ENCODE results near the gene EML6.
A peak's percentile ranks its signal among the peaks of the same experiment; 100 is the strongest.
"Not testable (repeated sequence)": the region's sequence is repeated elsewhere in the genome, so short reads cannot be mapped to it uniquely, and the experiment has no call there.

Gene EML6

GRCh38 chr2:54806975-54807374 lies 83.5 kb downstream of the EML6 start:
- DNase-seq: no peak

DNA sequence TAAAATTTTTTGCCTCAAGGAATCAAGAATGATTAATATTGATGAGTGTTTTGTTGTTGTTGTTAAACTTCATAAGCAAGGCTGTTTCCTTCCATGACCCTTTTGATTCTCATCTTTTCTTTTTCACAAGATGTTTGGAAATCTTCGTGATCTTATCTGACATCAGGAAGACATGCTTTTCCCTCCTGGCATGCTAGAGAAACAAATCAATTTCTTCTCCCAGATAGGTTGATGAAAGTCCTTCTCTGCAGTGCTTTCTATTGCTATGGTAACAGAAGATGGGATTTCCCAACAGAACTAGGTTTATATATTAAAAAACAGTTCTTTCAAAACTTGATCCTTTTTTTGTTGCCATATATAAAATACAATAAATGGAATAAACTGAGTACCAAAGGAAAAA lies 85.2 kb downstream of the EML6 start:
- no peak for DNase-seq

GRCh38 chr2:54809819-54810218 lies 86.4 kb downstream of the EML6 start:
- DNase-seq: no peak

- no peak for DNase-seq
These were observed 86.8 kb downstream of the EML6 start for GRCh38 chr2:54810246-54810645.

DNA sequence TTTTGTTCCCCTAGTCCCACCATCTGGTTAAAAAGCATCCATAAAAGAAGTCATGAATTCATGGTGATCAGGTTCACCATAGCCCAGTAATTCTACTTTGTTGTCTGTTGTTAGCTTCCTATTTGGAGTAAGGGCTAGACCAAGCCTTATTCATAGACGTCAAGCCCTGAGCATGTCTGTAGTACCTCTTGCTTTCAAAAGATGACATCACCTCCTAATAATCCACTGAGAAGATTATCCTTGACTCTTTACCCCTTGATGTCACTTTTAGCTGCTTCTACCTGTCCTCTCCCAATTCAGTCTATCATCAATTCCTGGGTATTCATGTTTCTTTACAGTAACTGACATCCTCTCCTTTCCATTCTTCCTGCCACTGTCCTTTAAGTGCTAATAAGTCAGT lies 90.1 kb downstream of the EML6 start:
- DNase-seq: no peak

- no peak for DNase-seq
These were observed 91.1 kb downstream of the EML6 start for GRCh38 chr2:54814389-54815147.

DNA sequence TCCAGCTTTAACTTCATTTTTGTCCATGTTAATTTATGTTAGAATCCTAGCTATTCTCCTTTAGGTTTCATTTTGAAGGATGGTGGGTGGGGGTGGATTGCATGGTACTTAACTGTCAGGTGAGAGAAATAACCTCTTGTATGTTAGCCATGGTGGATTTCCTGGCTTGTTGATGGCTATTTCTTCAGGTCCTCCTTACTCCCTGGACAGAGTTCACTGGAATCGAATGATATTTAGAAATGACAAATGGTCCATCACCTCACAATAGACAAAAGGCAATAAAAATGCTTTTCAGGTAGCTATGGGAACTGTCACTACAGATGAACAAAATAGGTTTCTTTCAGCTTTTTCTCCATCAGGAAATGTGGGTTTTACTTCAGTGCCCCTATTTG lies 91.7 kb downstream of the EML6 start:
- DNase-seq: no peak

DNA sequence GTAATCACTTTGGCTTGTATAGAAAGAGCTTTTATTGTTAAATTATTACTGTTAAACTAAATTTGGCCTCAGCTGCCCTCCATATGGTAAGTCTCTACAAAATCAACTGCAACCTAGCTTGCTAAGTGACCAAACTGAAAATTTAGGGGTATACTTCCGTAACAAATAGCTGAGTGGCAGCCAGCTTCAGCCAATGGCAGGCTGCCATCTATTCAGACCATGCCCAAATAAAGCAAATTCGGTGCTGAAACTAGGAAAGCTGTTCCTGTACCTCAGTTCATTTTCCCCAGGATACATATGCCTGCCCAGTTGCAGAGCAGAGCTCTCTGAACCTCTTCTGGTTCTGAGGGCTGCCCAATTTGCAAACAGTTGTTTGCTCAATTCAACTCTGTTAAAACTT lies 94.8 kb downstream of the EML6 start:
- no peak for DNase-seq

- DNase-seq: no peak
These were observed 97.1 kb downstream of the EML6 start for GRCh38 chr2:54820558-54820957.

DNA sequence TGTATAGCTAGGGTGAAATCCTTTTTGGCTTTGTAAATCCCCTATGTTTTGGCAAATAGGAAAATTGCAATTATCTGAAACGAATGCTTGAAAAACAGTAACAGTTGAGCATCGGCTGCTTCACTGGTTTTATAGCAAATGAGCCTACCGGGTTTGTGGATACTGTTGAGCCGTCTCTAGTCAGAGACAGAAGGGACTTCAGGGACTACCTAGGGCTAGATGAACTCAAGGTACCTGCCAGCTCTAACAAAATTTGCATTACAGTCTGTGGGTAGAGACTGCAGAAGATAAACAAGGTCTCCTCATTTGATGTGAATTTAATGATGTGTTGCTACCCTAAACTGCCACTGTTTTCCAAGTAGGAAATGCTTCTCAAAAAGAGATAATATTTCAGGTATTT lies 101.1 kb downstream of the EML6 start:
- DNase-seq: no peak

DNA sequence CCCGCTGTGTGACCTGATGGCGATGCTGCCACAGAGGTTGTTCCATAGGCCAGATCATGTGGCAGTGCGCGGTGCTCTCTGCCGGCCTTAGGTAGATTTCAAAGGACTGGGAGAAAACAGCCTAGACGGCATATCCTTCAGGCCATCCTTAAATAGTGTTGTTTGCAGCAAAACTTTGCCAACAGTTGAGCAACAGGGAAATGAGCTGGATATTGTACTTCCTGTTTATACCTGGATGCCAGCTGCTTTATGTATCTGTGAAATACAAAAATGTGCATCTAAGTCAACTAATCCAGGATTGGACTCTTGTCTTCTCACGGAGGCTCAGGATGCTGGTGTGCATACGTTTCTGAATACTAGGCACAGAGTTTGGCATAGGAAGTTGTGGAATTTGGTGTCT lies 107.1 kb downstream of the EML6 start:
- no peak for DNase-seq

DNA sequence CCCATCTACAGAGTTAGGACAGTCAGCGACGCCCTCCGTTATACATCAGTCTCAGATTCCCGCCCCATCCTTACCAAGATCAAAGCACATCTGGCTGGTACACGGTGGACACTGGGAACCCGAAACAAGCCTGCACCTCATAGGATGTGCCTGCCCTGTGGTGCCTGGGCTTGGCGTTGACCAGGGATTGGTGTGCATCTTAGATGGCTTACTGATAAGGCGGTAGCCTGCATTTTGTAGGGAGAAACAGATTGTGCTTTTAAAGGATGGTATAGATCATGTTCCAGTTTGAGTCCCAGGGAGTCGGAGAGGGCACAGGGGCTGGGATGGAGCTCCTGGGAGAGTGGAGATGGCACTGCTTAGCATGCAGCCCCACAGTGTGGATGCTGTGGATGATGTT lies 108.0 kb downstream of the EML6 start:
- no peak for DNase-seq

DNA sequence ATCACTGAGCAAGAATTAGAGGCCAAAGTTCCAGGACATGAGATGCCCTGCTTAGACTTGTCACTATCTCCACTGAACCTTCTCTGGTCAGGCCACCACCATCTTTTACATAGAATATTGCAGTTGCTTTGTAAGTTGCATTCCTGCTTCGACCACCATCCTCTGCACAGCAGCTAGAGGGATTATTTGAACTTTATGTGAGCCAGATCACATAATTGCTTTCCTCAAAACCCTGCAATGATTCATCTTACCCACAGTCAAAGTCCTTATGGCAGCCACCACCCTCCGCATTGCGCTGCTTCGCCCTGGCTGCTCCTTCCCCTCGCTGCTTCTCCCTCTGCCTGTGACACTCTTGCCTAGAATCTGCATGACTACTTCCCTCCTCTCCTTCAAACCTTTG lies 111.3 kb downstream of the EML6 start:
- no peak for DNase-seq

GRCh38 chr2:54836477-54836876 lies 113.0 kb downstream of the EML6 start:
- no peak for DNase-seq

GRCh38 chr2:54838585-54839035 lies 115.1 kb downstream of the EML6 start:
- DNase-seq: peak; percentile 64

- no peak for DNase-seq
These were observed 116.2 kb downstream of the EML6 start for GRCh38 chr2:54839461-54840255.

DNA sequence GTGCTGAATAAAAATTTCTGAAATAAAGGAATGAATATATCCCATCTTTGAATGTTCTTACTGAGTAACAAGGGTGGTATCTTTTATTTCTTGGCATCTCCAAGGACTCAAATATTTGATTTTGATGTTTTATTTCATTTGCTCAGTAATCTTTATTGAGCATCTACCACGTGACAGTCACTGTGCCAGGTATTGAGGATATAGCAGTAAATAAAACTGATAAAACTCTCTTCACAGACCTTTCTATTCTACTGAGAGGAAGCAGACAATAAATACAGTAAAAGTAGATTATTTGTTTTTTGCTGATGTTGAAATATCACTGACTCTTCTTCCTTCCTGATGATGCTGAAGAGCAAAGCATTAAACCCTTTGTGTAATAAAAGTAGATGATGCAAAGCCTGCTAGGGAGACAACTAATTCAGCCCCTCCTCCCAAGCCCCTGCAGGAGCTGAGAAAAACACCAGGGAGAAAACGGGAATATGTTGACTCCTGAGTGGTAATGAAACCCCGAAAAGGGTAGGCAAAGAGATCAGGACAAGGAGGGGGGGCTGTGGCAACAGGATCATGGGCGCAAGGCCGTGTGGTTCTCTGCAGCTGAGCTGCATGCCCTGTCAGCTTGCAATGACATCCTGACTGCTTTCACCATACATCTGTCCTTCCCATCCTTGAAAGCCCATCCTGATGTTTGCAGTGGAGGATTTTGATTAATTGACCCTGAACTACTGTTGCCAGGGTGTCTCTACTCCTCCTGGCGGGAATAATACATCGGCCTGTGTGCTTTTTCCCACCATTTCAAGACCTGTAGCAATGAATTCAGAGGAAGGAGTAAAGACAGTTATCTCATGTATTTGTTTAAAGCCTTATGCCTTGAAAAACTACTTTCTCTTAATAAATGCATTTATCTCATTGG lies 117.4 kb downstream of the EML6 start:
- DNase-seq: no peak

DNA sequence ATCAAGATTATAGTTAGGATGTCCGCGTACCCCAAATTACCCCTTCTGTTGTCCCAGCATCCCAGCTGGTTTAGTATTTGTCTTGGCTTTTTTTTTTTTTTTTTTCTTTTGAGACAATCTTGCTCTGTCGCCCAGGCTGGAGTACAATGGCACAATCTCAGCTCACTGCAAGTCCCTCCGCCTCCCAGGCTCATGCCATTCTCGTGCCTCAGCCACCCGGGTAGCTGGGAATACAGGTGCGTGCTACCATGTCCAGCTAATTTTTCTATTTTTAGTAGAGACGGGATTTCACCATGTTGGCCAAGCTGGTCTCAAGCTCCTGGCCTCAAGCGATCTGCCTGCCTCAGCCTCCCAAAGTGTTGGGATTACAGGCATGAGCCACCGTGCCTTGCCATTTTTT lies 118.0 kb downstream of the EML6 start:
- DNase-seq: not testable (repeated sequence)

DNA sequence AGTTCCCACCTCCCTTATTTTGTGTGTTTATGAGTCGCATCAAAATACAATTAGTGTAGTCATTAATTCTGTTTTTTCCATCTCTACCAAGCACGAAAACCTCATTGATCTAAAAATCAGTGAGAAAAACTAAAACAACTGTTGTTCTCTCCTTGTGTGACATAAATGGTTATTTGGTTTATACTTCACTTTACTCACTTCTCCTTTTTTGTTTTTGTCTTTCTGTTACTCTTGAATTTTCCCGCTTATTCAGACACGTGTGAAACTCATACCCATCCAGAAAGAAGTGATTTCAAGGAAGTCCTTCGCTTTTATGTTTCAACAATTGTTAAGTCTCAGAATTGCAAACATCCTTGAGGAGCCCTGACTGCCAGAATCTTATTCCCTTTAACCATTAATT lies 121.6 kb downstream of the EML6 start:
- no peak for DNase-seq

DNA sequence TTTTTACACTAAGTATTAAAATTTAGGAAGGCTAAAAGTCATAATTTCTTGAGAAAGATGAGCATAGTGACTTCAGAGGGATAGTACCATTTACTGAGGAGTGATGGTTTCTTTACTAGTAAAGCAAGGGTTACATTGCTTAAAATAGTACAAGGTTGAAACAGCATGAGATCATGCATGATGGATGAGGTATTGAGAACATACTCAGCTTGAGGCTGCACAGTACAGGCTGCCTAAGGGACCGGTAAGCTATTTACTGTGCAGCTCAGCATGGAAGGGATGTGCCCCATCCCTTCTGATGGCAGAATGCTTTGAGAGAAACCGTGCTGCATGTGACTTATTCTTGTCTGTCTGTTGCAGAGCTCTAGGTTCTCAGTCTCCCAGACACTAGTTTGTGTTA lies 122.1 kb downstream of the EML6 start:
- DNase-seq: no peak

DNA sequence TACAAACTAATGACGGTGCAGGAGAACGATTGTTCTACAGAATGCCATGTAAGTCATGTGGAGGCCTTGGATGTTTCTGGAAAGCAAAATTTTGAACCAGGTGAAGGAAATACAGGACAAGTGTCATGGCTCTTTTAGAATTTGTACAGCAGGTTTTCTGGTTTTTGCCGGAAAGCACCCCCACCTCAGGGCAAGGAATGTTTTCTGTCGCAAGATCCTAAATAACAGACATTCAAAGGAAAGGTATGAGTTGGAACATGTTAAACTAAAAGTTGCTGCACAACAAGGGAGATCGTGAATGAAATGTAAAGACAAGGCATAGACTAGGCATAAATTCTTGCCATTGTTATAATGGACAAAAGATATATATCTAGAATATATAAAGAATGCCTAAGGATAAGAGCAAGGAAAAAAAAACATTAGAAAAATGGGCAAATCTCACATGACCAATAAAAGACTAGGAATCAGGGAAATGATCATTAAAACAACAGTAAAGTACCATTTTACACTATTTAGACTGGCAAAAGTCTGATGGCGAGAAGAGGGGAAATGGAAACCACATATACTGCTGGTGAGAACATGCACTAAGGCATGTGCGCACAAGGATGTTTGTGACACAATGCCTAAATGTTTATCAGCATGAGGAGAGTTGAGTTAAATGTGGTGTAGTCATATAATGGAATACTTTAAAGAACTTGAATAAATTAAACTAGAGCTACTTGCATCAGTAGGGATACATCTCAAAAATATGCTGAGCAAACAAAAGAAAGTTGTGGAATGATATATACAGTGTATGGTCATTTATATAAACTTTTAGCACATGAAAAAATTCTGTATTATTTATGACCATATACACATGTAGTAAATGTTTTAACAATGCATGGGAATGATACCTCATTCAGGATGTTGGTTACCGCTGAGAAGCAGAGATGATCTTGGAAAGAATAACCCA lies 127.0 kb downstream of the EML6 start:
- DNase-seq: no peak
